Measurements from ENCODE around the gene HS3ST2.

GRCh38 chr16:22855231-22855630 is 41.3 kb downstream of the HS3ST2 start:
- TF ChIP-seq EZH2 (IDR thresholded peaks at IDR 0.05; ENCODE audit: borderline replicate concordance, low read depth, low read length, poor library complexity, severe bottlenecking), result no peak
- TF ChIP-seq, protein P1, sequence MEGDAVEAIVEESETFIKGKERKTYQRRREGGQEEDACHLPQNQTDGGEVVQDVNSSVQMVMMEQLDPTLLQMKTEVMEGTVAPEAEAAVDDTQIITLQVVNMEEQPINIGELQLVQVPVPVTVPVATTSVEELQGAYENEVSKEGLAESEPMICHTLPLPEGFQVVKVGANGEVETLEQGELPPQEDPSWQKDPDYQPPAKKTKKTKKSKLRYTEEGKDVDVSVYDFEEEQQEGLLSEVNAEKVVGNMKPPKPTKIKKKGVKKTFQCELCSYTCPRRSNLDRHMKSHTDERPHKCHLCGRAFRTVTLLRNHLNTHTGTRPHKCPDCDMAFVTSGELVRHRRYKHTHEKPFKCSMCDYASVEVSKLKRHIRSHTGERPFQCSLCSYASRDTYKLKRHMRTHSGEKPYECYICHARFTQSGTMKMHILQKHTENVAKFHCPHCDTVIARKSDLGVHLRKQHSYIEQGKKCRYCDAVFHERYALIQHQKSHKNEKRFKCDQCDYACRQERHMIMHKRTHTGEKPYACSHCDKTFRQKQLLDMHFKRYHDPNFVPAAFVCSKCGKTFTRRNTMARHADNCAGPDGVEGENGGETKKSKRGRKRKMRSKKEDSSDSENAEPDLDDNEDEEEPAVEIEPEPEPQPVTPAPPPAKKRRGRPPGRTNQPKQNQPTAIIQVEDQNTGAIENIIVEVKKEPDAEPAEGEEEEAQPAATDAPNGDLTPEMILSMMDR (conservative IDR thresholded peaks at IDR 0.05; ENCODE audit: low read depth, low read length), result no peak
